Hair follicle dermal papilla cell (primary cell): ENCODE data around the gene TP53TG3E. TPM values are rescaled to one million over a fixed set of nuclear protein-coding genes. Genes with fewer than 3 reads are reported as not detected.

Source experiments
- small RNA-seq: library from RNA; depleted of rRNA; stranded (forward); fragments of <200 nt; gene quantifications from one replicate; pipeline ENCODE3, GENCODE V24; 2012
- total RNA-seq: library from RNA; depleted of rRNA; stranded (reverse); fragments of >200 nt; gene quantifications from 2 replicates; pipeline ENCODE4 v1.2.3, GENCODE V29; 2012

TP53TG3E gene, protein sequence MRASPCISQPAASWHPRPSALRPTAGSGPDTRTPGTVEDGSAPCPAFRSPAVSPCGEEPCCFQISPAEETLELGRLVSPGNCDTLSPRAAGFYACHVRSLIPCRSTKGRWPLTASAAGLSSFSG
- total RNA-seq, result under 0.01 TPM in 1 of 2 replicates, not detected in the other

GRCh38 chr16:33304006-33304405 lies at the start of gene TP53TG3E:
TSS of gene TP53TG3E (plus strand) at chr16:33304306. CDS start at chr16:33304374, 68 bp downstream.

Small RNA genes lying within 50 kb of the gene (small RNA-seq; reads per million reads assigned to genes)
- not detected for gene AC141257.3

Other genes starting within 250 kb of the TP53TG3E start
- gene TP53TG3C, start 110.1 kb upstream of the TP53TG3E start, total RNA-seq, result not detected in 2 replicates
- gene TP53TG3B, start 56.5 kb downstream of the TP53TG3E start, total RNA-seq, result 0.73 TPM in 1 of 2 replicates, not detected in the other
- 0.24 TPM in 1 of 2 replicates, not detected in the other for gene TP53TG3F, start 155.3 kb downstream of the TP53TG3E start, total RNA-seq